ENCODE measurements around the gene RASGEF1C.

The RASGEF1C gene

DNA sequence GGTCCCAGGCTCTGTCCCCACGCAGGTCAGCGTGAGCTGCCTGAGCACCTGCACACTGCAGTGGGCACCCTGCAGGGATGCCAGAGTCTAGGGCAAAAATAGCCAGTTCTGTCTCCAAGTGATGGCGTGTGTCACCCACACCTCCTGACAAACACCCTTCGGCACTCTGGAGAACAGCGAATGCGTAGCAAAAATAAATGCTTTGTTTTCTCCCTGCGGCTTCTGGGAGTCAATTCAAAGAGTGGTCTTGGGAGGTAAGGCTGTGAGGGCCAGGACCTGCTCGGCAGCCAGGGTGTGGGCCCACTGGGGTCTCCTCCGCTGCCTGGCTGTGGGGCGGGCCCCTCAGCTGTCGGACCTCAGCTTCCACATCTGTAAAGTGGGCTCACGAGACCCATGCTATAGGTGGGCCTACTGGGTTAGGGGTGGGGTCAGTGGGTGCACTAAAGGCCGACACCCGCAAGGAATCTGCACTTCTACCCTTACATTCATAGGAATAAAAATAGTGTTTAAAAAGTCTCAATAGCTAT is 37.4 kb downstream of the RASGEF1C start:
- no peaks in the 10 kb centered on the region for H3K27me3 ChIP-seq (ENCODE audit: insufficient read depth, low read length)
- no peak overlapping the region for H3K4me3 ChIP-seq (ENCODE audit: low read length)
- no peaks in the 10 kb centered on the region for H3K36me3 ChIP-seq (ENCODE audit: insufficient read depth, low read length)
- no peak overlapping the region for H2AFZ ChIP-seq (ENCODE audit: low read depth, low read length)
- peaks cover 5% of the 10 kb centered on the region for H3K9me3 ChIP-seq (ENCODE audit: low read length)
- peaks cover 13% of the 10 kb centered on the region for H3K4me1 ChIP-seq (ENCODE audit: insufficient read depth, low read length)

DNA sequence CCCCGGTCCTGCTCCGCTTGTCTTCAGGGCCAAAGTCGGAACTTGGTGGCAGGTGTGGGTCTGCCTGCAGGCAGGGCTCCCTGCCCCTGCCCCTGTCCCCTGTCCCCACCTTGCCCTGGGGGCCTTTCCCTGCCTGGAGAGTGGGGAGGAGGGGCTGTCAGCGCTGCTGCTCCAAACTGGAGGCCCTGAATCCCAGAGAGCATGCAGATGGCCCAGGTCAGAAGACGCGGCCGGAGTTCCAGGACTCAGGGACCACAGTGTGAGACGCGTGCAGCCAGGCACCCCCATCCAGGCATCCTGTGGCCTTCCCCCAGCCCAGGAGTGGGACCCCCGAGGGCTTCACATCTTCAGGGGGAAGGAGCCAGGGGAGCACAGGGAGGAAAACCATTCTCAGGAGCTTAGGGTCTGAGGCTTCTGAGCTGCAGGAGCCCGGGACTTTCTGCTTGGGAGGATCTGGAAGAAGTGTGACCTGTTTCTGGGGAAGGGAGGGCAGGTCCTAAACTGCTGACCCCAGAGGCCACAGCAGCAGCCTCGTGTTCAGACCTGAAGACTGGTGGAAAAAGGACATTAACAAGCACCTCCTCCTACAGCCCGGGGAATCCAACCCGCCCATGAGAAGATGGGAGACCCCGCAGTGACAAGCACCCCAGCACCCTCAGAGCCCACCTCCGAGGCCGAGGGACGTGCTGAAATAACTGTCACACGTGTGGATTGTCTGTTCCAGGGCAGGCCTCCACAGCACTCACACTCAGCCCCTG is 38.0 kb downstream of the RASGEF1C start:
- Histone ChIP-seq H3K27me3 (ENCODE audit: insufficient read depth, low read length) (no peaks in the 10 kb centered on the region), H3K4me1 (ENCODE audit: insufficient read depth, low read length) (peaks cover 13% of the 10 kb centered on the region), H3K9me3 (ENCODE audit: low read length) (peaks cover 5% of the 10 kb centered on the region), H3K4me3 (ENCODE audit: low read length) (no peak overlapping the region), H3K36me3 (ENCODE audit: insufficient read depth, low read length) (no peaks in the 10 kb centered on the region), H2AFZ (ENCODE audit: low read depth, low read length) (no peak overlapping the region)

DNA sequence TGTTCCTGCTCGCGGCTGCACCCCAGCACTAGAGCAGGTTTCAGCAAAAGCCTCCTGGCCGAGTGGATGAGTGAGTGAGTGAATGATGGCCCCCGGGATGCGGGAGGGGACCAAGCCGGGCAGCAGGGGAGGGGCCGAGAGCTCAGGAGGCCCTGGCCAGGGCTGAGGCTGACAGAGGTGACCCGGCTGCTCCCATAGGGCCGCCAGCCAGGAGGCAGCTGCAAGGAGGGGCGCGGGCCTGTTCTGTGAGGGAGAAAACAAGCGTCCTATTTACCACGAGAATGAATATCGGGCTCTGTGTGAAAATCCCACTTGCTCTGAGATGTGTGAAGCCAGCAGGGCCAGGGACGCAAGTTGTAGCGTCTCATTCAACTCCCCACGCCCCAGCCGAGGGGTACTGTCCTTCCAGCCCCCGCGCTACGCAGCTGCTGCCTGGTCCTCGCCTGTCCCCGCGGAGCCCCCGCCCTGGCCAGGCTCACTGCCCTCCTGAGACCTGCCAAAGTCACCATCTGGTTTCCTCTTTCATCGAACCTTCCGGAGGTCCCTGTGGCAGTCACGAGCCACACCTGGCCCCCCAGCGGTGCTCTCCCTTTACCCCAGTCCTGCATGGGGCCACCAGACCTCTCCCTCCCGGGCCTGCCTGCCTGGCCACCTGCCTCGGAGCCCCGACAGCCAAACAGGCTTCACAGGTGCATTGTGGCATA is 38.8 kb downstream of the RASGEF1C start:
- Histone ChIP-seq H2AFZ (ENCODE audit: low read depth, low read length) (peak overlapping the region; percentile 30), H3K36me3 (ENCODE audit: insufficient read depth, low read length) (no peaks in the 10 kb centered on the region), H3K4me1 (ENCODE audit: insufficient read depth, low read length) (peaks cover 13% of the 10 kb centered on the region), H3K4me3 (ENCODE audit: low read length) (no peak overlapping the region), H3K27me3 (ENCODE audit: insufficient read depth, low read length) (no peaks in the 10 kb centered on the region), H3K9me3 (ENCODE audit: low read length) (peaks cover 5% of the 10 kb centered on the region)

DNA sequence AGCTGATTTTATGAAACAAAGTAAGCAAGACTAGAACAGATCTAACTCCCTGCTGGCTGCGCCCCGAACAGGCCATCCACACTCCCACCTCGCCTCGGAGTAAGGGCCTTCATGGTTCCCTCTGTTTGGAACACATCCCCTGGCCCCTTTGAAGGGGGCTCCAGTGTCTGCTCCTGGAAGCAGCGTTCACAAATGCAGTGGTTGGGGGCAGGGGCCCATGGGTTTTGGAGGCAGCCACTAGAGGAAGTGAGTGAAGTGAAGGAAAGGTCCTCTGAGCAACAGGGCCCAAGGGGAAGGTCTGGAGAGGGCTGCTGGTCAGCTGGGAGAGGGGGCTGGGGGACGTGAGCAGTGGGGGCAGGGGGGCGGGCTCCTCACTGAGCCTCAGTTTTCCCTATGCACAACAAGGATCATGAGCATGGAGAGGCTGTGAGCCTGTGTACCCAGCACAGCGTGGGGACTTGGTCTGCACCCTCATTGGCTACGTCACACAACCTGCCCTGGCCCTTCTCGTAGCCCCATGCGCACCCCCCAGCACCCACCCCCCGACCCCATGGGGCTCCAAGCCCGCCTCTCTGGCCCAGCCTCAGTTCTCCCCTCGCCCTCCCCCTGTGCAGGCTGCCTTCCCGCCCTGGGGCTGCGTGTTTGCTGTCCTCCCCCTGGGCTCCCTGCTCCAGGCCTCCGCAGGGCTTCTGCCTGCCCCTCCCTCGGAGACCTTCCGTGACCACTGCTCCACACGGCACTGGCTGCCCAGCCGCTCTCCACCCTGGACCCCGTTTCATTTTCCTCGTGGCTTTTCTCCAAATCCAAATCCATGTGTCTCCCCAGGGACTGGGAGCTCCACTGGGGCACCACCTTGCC is 39.5 kb downstream of the RASGEF1C start:
- Histone ChIP-seq H3K4me3 (ENCODE audit: low read length) (no peak overlapping the region), H3K27me3 (ENCODE audit: insufficient read depth, low read length) (no peaks in the 10 kb centered on the region), H3K9me3 (ENCODE audit: low read length) (peaks cover 3% of the 10 kb centered on the region), H2AFZ (ENCODE audit: low read depth, low read length) (peak overlapping the region; percentile 30), H3K4me1 (ENCODE audit: insufficient read depth, low read length) (peaks cover 13% of the 10 kb centered on the region), H3K36me3 (ENCODE audit: insufficient read depth, low read length) (no peaks in the 10 kb centered on the region)

DNA sequence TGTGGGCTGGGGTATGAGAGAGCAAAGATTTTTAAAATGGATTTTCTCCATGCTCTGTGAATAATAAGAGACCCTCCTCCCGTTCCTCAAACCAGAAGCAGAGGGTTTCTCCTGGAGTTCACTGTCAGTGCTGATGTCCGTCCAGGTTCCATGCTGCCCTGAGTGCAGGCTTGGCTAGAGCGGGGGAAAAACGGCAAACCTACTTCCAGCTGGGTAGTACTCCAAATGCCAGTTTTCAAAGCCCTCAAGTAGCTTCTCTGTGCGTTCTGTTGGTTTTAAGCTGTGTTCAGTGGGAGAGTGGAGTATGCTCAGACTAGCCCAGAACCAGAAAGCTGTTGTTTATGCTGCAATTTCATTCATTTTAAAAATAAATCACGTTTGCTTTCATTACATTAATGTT is 40.3 kb downstream of the RASGEF1C start:
- no peaks in the 10 kb centered on the region for H3K27me3 ChIP-seq (ENCODE audit: insufficient read depth, low read length)
- no peak overlapping the region for H2AFZ ChIP-seq (ENCODE audit: low read depth, low read length)
- no peaks in the 10 kb centered on the region for H3K36me3 ChIP-seq (ENCODE audit: insufficient read depth, low read length)
- H3K9me3 ChIP-seq (ENCODE audit: low read length): peaks cover 3% of the 10 kb centered on the region
- H3K4me3 ChIP-seq (ENCODE audit: low read length): no peak overlapping the region
- H3K4me1 ChIP-seq (ENCODE audit: insufficient read depth, low read length): peaks cover 13% of the 10 kb centered on the region

DNA sequence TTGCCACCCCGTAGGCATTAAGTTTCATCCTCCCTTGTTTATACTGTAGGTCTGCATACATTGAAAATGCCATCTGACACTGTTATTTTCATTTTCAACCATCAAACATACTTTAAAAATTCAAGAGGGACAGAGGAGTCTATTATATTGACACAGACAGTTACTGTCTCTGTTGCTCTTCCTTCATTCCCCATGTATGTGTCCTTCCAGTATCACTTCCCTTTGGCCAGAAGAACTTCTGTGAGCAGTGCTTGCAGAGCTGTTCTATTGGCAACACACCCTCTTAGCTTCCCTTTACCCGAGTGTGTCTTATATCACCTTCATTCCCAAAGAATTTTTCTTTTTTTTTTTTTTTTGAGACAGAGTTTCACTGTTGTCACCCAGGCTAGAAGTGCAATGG is 42.8 kb downstream of the RASGEF1C start:
- Histone ChIP-seq H3K9me3 (ENCODE audit: low read length) (peaks cover 3% of the 10 kb centered on the region), H3K27me3 (ENCODE audit: insufficient read depth, low read length) (no peaks in the 10 kb centered on the region), H3K4me3 (ENCODE audit: low read length) (no peak overlapping the region), H3K4me1 (ENCODE audit: insufficient read depth, low read length) (peaks cover 13% of the 10 kb centered on the region), H3K36me3 (ENCODE audit: insufficient read depth, low read length) (no peaks in the 10 kb centered on the region), H2AFZ (ENCODE audit: low read depth, low read length) (no peak overlapping the region)

DNA sequence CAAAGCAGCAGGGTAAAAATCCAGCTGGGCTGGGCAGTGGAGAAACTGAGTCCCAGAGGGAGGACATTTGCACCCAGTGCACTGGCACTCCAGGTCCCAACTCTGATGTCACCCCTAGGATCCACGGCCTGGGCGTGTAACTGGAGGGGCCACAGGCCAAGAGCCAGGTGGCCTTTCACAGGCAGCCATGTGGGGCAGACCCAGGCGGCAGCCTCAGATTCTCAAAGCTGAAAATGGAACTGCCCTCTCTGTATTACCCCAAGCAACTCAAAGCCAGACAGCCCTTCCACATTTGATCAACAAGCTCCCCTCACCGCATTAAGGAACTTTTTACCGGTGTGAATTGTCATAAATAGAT is 46.7 kb downstream of the RASGEF1C start:
- Histone ChIP-seq H2AFZ (ENCODE audit: low read depth, low read length) (no peak overlapping the region), H3K27me3 (ENCODE audit: insufficient read depth, low read length) (no peaks in the 10 kb centered on the region), H3K4me3 (ENCODE audit: low read length) (no peak overlapping the region), H3K36me3 (ENCODE audit: insufficient read depth, low read length) (no peaks in the 10 kb centered on the region), H3K4me1 (ENCODE audit: insufficient read depth, low read length) (no peaks in the 10 kb centered on the region), H3K9me3 (ENCODE audit: low read length) (peaks cover 3% of the 10 kb centered on the region)

DNA sequence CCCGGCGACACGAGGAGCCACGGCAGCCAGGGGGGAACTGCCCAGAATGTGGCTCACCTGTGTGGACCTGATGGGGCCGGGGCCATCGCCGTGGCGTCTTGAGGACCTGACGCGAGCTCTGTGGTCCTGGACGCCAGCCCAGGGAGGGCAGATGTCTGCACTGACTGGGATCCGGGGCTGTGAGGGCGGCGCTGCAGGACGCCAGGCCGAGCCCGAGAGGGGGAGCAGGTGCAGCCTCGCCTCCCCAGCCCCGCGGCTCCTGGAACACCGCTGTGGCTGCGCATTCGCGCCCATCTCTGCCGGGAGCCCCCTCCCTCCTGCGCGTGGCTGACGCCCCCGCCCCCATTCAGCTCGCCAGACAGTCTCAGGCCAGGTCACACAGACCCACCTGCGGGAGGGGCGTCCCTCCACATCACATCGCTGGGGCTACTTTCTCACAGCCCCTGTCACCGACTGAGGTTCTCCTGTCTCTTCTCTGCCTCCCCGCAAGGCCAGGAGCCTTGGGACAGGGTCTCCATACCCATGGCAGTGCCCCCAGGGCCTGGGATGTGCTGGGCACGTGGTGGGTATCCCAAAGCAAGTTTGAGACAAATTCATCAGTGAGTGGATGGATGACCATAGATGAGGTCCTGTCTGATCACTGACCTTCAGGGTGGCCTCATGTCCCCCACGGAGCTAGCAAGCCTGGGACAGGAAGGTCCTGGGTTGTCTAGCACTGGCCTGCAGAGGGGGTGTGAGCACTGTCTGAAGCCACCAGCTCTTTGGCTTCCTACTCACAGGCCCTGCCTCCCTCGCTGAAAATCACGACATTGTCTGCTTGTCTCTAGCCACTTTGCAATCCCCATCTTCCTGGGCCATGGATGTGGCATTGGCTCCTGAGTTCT is 47.3 kb downstream of the RASGEF1C start:
- H3K9me3 ChIP-seq (ENCODE audit: low read length): peaks cover 3% of the 10 kb centered on the region
- H3K4me3 ChIP-seq (ENCODE audit: low read length): no peak overlapping the region
- no peaks in the 10 kb centered on the region for H3K27me3 ChIP-seq (ENCODE audit: insufficient read depth, low read length)
- no peaks in the 10 kb centered on the region for H3K4me1 ChIP-seq (ENCODE audit: insufficient read depth, low read length)
- no peak overlapping the region for H2AFZ ChIP-seq (ENCODE audit: low read depth, low read length)
- no peaks in the 10 kb centered on the region for H3K36me3 ChIP-seq (ENCODE audit: insufficient read depth, low read length)

DNA sequence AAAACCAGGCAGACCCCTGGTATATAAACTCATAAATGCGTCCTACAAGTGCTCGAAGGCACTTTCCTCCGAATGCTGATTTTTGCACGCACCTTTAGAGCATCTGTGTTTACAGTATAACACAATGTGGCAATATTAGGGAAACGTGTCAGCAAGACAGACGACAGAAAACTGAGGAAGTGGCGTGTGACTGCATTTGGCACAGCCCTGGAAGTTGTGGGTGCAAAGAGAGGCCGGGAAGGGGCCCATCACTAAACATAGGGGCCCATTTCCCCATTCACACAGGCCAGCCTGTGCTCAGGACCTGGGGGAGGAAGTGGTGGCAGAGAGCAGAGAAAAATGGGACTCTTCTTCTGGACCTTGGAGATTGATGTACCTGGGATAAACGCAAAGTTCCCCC is 48.2 kb downstream of the RASGEF1C start:
- Histone ChIP-seq H3K36me3 (ENCODE audit: insufficient read depth, low read length) (no peaks in the 10 kb centered on the region), H2AFZ (ENCODE audit: low read depth, low read length) (no peak overlapping the region), H3K4me1 (ENCODE audit: insufficient read depth, low read length) (no peaks in the 10 kb centered on the region), H3K9me3 (ENCODE audit: low read length) (peaks cover 3% of the 10 kb centered on the region), H3K4me3 (ENCODE audit: low read length) (no peak overlapping the region), H3K27me3 (ENCODE audit: insufficient read depth, low read length) (no peaks in the 10 kb centered on the region)

DNA sequence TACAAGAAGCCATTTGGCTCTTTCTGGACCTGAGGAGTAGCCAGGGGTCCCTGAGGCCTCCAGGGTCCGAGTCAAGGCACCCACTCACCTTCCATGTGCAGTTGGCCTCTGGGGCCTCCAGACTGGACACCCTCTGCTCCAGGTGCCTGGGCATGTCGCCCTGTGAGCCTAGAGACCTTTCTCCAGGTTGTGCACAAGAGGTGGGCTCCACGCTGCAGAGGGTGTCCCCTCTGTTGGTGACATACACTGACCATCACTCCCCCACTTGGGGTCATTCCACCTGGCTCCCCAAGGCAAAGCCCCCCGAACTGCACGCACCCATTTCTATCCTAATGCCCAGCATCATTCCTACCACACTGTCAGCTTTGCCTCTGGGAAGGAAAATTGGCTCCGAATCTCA is 48.8 kb downstream of the RASGEF1C start:
- no peaks in the 10 kb centered on the region for H3K4me1 ChIP-seq (ENCODE audit: insufficient read depth, low read length)
- H3K36me3 ChIP-seq (ENCODE audit: insufficient read depth, low read length): no peaks in the 10 kb centered on the region
- H3K27me3 ChIP-seq (ENCODE audit: insufficient read depth, low read length): no peaks in the 10 kb centered on the region
- H3K4me3 ChIP-seq (ENCODE audit: low read length): no peak overlapping the region
- peaks cover 3% of the 10 kb centered on the region for H3K9me3 ChIP-seq (ENCODE audit: low read length)
- H2AFZ ChIP-seq (ENCODE audit: low read depth, low read length): no peak overlapping the region

DNA sequence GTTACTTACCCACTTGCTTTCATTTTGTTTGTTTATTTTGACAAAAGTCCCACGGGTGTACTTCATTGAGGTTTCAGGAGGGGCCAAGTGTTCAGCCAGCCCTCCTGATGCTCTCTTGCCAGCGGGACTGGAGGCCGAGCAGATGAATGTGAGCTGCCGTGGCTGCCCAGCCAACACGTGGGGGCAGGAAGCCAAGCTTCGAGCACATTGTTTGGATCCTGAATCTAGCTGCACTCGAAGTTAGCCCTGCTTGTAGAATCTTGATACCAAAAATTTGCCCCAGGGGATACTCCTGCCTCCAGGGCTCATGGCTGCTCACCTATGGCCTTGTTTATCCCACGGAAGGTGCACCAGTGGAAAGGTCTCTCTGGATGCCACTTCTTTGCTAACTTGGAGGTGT is 49.3 kb downstream of the RASGEF1C start:
- no peaks in the 10 kb centered on the region for H3K36me3 ChIP-seq (ENCODE audit: insufficient read depth, low read length)
- no peaks in the 10 kb centered on the region for H3K27me3 ChIP-seq (ENCODE audit: insufficient read depth, low read length)
- H2AFZ ChIP-seq (ENCODE audit: low read depth, low read length): no peak overlapping the region
- H3K4me3 ChIP-seq (ENCODE audit: low read length): no peak overlapping the region
- H3K9me3 ChIP-seq (ENCODE audit: low read length): peaks cover 3% of the 10 kb centered on the region
- H3K4me1 ChIP-seq (ENCODE audit: insufficient read depth, low read length): no peaks in the 10 kb centered on the region

DNA sequence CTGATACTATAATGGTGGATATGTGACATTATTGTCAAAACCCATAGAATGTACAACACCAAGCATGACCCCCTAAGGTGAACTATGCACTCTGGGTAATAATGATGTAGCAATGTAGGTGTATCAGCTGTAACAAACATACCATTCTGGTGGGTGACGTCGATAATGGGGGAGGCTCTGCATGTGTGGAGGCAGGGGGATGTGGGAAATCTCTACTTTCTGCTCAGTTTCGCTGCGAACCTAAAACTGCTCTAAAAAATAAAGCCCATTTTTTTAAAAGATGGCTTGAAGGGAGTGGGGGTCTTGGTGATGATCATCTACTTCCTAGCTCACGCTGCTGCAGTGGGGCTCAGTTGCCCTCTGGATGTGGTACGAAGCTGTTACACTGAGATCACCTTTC is 51.1 kb downstream of the RASGEF1C start:
- Histone ChIP-seq H3K27me3 (ENCODE audit: insufficient read depth, low read length) (no peaks in the 10 kb centered on the region), H3K9me3 (ENCODE audit: low read length) (no peaks in the 10 kb centered on the region), H3K4me1 (ENCODE audit: insufficient read depth, low read length) (no peaks in the 10 kb centered on the region), H2AFZ (ENCODE audit: low read depth, low read length) (no peak overlapping the region), H3K36me3 (ENCODE audit: insufficient read depth, low read length) (no peaks in the 10 kb centered on the region), H3K4me3 (ENCODE audit: low read length) (no peak overlapping the region)
